ENCODE results near the gene CDK14. TPM values are rescaled to one million over a fixed set of nuclear protein-coding genes. Genes with fewer than 3 reads are reported as not detected.
"Not testable (repeated sequence)": the region's sequence is repeated elsewhere in the genome, so short reads cannot be mapped to it uniquely, and the experiment has no call there.

Gene CDK14
- total and polyA plus RNA-seq, 2 donors (not counting 1 experiment from before 2014, with no cell fraction given) = 42.1 to 167 TPM

DNA sequence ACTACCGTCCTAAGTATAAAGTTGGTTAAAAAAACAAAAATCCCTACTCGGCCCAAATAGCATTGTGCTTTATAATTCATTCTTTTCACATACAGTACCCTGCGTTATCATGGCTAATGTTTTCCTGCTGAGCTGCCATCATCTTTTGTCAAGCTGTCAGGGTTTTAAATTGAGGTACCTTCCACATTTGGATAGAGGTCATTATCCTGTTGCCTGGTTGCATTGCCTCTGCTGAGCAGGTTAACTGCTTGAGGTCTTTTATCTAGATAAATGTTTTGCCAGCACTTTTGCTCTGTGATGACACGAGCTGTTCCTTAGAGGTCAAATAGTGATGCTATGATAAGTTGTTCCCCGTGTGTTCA, 573.7 kb downstream of the CDK14 start:
- Histone ChIP-seq H3K4me3 (ENCODE audit: control extremely low read depth in 1 of 5, extremely low read depth in 1 of 5, insufficient read depth in 1 of 5, low read depth in 2 of 5, low read length in 4 of 5) (no peak overlapping the region), H3K36me3 (replicated peaks in 1 of 2; ENCODE audit: control extremely low read depth in 1 of 2, control insufficient read depth in 1 of 2, extremely low read depth in 1 of 2, insufficient read depth in 2 of 2, low read length in 1 of 2) (peaks cover 0 to 4% of the 10 kb centered on the region in 2 experiments), H3K27ac (ENCODE audit: low read length in 2 of 2) (no peak overlapping the region), H3K9ac (ENCODE audit: low read length) (no peak overlapping the region), H2AFZ (ENCODE audit: insufficient read depth, low read depth, low read length, poor library complexity, severe bottlenecking) (no peak overlapping the region), H3K79me2 (ENCODE audit: control insufficient read depth, insufficient read depth, low read length) (no peaks in the 10 kb centered on the region), H3K4me2 (replicated peaks; ENCODE audit: low read depth, low read length, poor library complexity, severe bottlenecking) (no peak overlapping the region), H3K27me3 (replicated peaks in 1 of 4; ENCODE audit: control extremely low read depth in 1 of 4, control insufficient read depth in 3 of 4, insufficient read depth in 4 of 4, low read length in 3 of 4) (no peaks in the 10 kb centered on the region), H3K9me3 (ENCODE audit: control extremely low read depth in 1 of 3, control insufficient read depth in 2 of 3, insufficient read depth in 1 of 3, low read length in 2 of 3) (no peaks in the 10 kb centered on the region), H3K4me1 (ENCODE audit: control insufficient read depth in 2 of 2, insufficient read depth in 2 of 2, low read length in 2 of 2) (peaks cover 12% of the 10 kb centered on the region in 2 donors), H4K20me1 (ENCODE audit: control insufficient read depth, insufficient read depth, low read length, poor library complexity, severe bottlenecking) (no peaks in the 10 kb centered on the region)
- ChIA-PET CTCF (no interaction called here), POLR2A (no interaction called here)
- H3K27ac Mint-ChIP-seq = no peak overlapping the region
- H3K27me3 Mint-ChIP-seq = no peaks in the 10 kb centered on the region
- WGBS (ENCODE audit: insufficient coverage) = 100% methylated on average over 1 of the region's 5 CpGs
- H3K4me3 Mint-ChIP-seq = no peak overlapping the region
- no peaks in the 10 kb centered on the region for H3K9me3 Mint-ChIP-seq (ENCODE audit: insufficient read depth)
- H3K4me1 Mint-ChIP-seq = peaks cover 17% of the 10 kb centered on the region
- ATAC-seq (ENCODE audit: low read depth) (no peak), DNase-seq (no peak)
- intact Hi-C loops (cut with micrococcal nuclease) = no loop called here
- TF ChIP-seq EZH2 (IDR thresholded peaks at IDR 0.05; ENCODE audit: borderline replicate concordance, insufficient read depth, low read depth, low read length, poor library complexity, severe bottlenecking) = no peak
- TF ChIP-seq, protein P1, sequence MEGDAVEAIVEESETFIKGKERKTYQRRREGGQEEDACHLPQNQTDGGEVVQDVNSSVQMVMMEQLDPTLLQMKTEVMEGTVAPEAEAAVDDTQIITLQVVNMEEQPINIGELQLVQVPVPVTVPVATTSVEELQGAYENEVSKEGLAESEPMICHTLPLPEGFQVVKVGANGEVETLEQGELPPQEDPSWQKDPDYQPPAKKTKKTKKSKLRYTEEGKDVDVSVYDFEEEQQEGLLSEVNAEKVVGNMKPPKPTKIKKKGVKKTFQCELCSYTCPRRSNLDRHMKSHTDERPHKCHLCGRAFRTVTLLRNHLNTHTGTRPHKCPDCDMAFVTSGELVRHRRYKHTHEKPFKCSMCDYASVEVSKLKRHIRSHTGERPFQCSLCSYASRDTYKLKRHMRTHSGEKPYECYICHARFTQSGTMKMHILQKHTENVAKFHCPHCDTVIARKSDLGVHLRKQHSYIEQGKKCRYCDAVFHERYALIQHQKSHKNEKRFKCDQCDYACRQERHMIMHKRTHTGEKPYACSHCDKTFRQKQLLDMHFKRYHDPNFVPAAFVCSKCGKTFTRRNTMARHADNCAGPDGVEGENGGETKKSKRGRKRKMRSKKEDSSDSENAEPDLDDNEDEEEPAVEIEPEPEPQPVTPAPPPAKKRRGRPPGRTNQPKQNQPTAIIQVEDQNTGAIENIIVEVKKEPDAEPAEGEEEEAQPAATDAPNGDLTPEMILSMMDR (IDR thresholded peaks at IDR 0.05) = no peak

DNA sequence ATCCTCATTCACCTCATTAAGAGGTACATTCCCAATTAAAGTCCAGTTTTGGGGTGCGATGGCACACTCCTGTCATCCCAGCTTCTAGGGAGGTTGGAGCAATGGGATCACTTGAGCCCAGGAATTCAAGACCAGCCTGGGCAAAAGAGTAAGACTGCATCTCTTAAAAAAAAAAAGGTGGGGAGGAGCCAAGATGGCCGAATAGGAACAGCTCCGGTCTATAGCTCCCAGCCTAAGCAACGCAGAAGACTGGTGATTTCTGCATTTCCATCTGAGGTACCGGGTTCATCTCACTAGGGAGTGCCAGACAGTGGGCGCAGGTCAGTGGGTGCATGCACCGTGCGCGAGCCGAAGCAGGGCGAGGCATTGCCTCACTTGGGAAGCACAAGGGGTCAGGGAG, 577.1 kb downstream of the CDK14 start:
- H3K9ac ChIP-seq (ENCODE audit: low read length); H3K27me3 ChIP-seq (replicated peaks in 1 of 4; ENCODE audit: control extremely low read depth in 1 of 4, control insufficient read depth in 3 of 4, insufficient read depth in 4 of 4, low read length in 3 of 4); H2AFZ ChIP-seq (ENCODE audit: insufficient read depth, low read depth, low read length, poor library complexity, severe bottlenecking); CTCF ChIA-PET; POLR2A ChIA-PET; H3K4me2 ChIP-seq (replicated peaks; ENCODE audit: low read depth, low read length, poor library complexity, severe bottlenecking); H3K9me3 ChIP-seq (ENCODE audit: control extremely low read depth in 1 of 3, control insufficient read depth in 2 of 3, insufficient read depth in 1 of 3, low read length in 2 of 3); intact Hi-C loops (cut with micrococcal nuclease); H3K4me1 ChIP-seq (ENCODE audit: control insufficient read depth in 2 of 2, insufficient read depth in 2 of 2, low read length in 2 of 2); ATAC-seq (ENCODE audit: low read depth); H3K4me1 Mint-ChIP-seq; H4K20me1 ChIP-seq (ENCODE audit: control insufficient read depth, insufficient read depth, low read length, poor library complexity, severe bottlenecking); H3K9me3 Mint-ChIP-seq (ENCODE audit: insufficient read depth); H3K27ac ChIP-seq (ENCODE audit: low read length in 2 of 2); H3K4me3 Mint-ChIP-seq; H3K27ac Mint-ChIP-seq; H3K4me3 ChIP-seq (ENCODE audit: control extremely low read depth in 1 of 5, extremely low read depth in 1 of 5, insufficient read depth in 1 of 5, low read depth in 2 of 5, low read length in 4 of 5); H3K79me2 ChIP-seq (ENCODE audit: control insufficient read depth, insufficient read depth, low read length); H3K36me3 ChIP-seq (replicated peaks in 1 of 2; ENCODE audit: control extremely low read depth in 1 of 2, control insufficient read depth in 1 of 2, extremely low read depth in 1 of 2, insufficient read depth in 2 of 2, low read length in 1 of 2); DNase-seq; H3K27me3 Mint-ChIP-seq: not testable (repeated sequence)
- WGBS (ENCODE audit: insufficient coverage) = no CpG with 5 or more reads among the region's 11 CpGs
